Keratinocyte (primary cell): ENCODE measurements around the gene COL21A1. TPM values are rescaled to one million over a fixed set of nuclear protein-coding genes. Genes with fewer than 3 reads are reported as not detected.

Experiments used
- DNase-seq: peaks from one replicate; pipeline ENCODE4 v3.0.0-alpha.2; 2011; ENCODE audit warnings: low read depth, missing footprints, low spot score
- FAIRE-seq: peaks from 2 replicates; lab custom pipeline; 2011; peaks lifted over from hg19 to GRCh38; lab: Jason Lieb, UNC
- H2AFZ ChIP-seq: 2 replicates; pipeline ENCODE4 v1.6.0; 2012; ENCODE audit warnings: low read length, control low read depth, inconsistent platforms; ENCODE audit not compliant: control insufficient read depth
- H3K27ac ChIP-seq: 2 replicates; pipeline ENCODE4 v1.5.1; 2011; ENCODE audit warnings: low read length; ENCODE audit not compliant: control insufficient read depth, insufficient read depth
- H3K27me3 ChIP-seq: 3 replicates; pipeline ENCODE4 v1.6.0; 2011; ENCODE audit warnings: low read length; ENCODE audit not compliant: control insufficient read depth, insufficient read depth; ENCODE audit errors: extremely low read depth
- H3K36me3 ChIP-seq, 2 experiments: 2 replicates in 1 of 2; 3 replicates in 1 of 2; pipeline ENCODE4 v1.5.1; 2011; ENCODE audit warnings: low read length in 2 of 2, mild to moderate bottlenecking in 1 of 2; ENCODE audit not compliant: control insufficient read depth in 2 of 2, insufficient read depth in 2 of 2; ENCODE audit errors: extremely low read depth in 1 of 2
- H3K4me1 ChIP-seq: 3 replicates; pipeline ENCODE4 v1.5.1; 2011; ENCODE audit warnings: low read length; ENCODE audit not compliant: control insufficient read depth, insufficient read depth; ENCODE audit errors: extremely low read depth
- H3K4me2 ChIP-seq: 3 replicates; pipeline ENCODE4 v1.6.0; 2011; ENCODE audit warnings: low read depth, low read length; ENCODE audit not compliant: control insufficient read depth, insufficient read depth; ENCODE audit errors: extremely low read depth
- H3K4me3 ChIP-seq, 3 experiments: fragments of 200-600 bp in 1 of 3; sonication (generic) in 1 of 3; 2 replicates in 2 of 3; 3 replicates in 1 of 3; pipeline ENCODE4 v1.5.1; 2011 to 2016; ENCODE audit warnings: low read length in 3 of 3, mild to moderate bottlenecking in 3 of 3, control low read depth in 2 of 3, inconsistent platforms in 1 of 3, low read depth in 1 of 3, mixed read lengths in 1 of 3, mixed run types in 1 of 3, moderate library complexity in 1 of 3; ENCODE audit not compliant: control insufficient read depth in 2 of 3, insufficient read depth in 2 of 3; ENCODE audit errors: extremely low read depth in 1 of 3
- H3K79me2 ChIP-seq: 2 replicates; pipeline ENCODE4 v1.6.0; 2012; ENCODE audit warnings: low read length; ENCODE audit not compliant: control insufficient read depth, insufficient read depth
- H3K9ac ChIP-seq: 3 replicates; pipeline ENCODE4 v1.6.0; 2011; ENCODE audit warnings: low read length; ENCODE audit not compliant: control insufficient read depth, insufficient read depth; ENCODE audit errors: extremely low read depth
- H3K9me1 ChIP-seq: 3 replicates; pipeline ENCODE4 v1.6.0; 2011; ENCODE audit warnings: low read length; ENCODE audit not compliant: control insufficient read depth, insufficient read depth; ENCODE audit errors: extremely low read depth
- H3K9me3 ChIP-seq: 2 replicates; pipeline ENCODE4 v1.5.1; 2012; ENCODE audit warnings: low read depth, low read length; ENCODE audit not compliant: control insufficient read depth
- H4K20me1 ChIP-seq: 3 replicates; pipeline ENCODE4 v1.6.0; 2011; ENCODE audit warnings: low read length; ENCODE audit not compliant: control insufficient read depth, insufficient read depth; ENCODE audit errors: extremely low read depth
- EZH2 ChIP-seq: IDR thresholded peaks from one replicate; pipeline ENCODE4 v1.6.1; 2012; ENCODE audit warnings: inconsistent platforms, mild to moderate bottlenecking, low read length, moderate library complexity
- dilution Hi-C: fragments of 300-500 bp; cut with MboI; formaldehyde crosslinking; loops from one replicate; pipeline ENCODE4 v1.7.0; 2020; ENCODE audit warnings: low sequenced_read_pairs; ENCODE audit not compliant: extremely low pct_ligation_motif_present
- polyA plus RNA-seq, 5 experiments: library from polyadenylated mRNA; depleted of rRNA in 3 of 5; stranded (reverse) in 3 of 5; stranded (forward) in 1 of 5; unstranded in 1 of 5; fragments of >200 nt; gene quantifications; 1 replicate in 1 of 5; 2 replicates in 3 of 5; 3 replicates in 1 of 5; pipeline versions ENCODE4 v1.2.1 to v1.2.3, GENCODE V29; 2011 to 2012; ENCODE audit warnings: missing spikeins in 2 of 5, low read depth in 1 of 5, low replicate concordance in 1 of 5
- TF ChIP-seq, protein P1 (sequence below), 3 experiments: IDR thresholded peaks in 1 of 3; conservative IDR thresholded peaks in 1 of 3; optimal IDR thresholded peaks in 1 of 3; 2 replicates in 2 of 3; 3 replicates in 1 of 3; pipeline versions ENCODE3 to v1.5.1; 2011; ENCODE audit warnings: low read length in 3 of 3, mild to moderate bottlenecking in 3 of 3, moderate library complexity in 2 of 3, control low read depth in 1 of 3, inconsistent platforms in 1 of 3; ENCODE audit not compliant: insufficient read depth in 2 of 3; ENCODE audit errors: extremely low read depth in 1 of 3

The COL21A1 gene
- polyA plus RNA-seq, 1 donor (not counting 4 experiments of a cell fraction or from before 2014, with no cell fraction given) = 0.16 TPM

DNA sequence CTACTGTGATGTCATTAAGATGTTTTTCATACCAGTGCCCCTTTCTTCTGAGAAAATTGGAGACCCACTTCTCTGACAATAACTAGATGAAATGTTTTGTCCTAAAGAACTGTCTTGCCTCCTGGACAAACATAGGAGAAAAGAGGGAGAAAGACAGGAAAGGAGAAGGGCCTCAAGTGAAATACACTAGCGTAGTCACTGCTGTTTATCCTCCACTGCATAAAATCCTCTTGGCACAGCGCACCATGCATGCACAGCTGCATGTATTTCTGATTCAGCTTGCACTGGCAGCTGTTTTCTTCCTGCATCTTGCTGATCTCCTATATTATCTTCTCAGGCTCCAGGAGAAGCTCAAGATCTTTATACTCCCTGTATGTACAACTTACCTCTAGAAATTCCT lies 214.0 kb downstream of the COL21A1 start:
- Histone ChIP-seq H3K27me3 (no peaks in the 10 kb centered on the region), H3K9ac (no peak overlapping the region), H3K79me2 (no peaks in the 10 kb centered on the region), H3K9me3 (no peaks in the 10 kb centered on the region), H3K4me1 (no peaks in the 10 kb centered on the region), H3K4me2 (no peak overlapping the region), H3K9me1 (no peaks in the 10 kb centered on the region), H3K36me3 (no peaks in the 10 kb centered on the region), H2AFZ (no peak overlapping the region), H3K4me3 (no peak overlapping the region), H3K27ac (no peak overlapping the region), H4K20me1 (no peaks in the 10 kb centered on the region)
- TF ChIP-seq EZH2 = no peak
- TF ChIP-seq, protein P1, sequence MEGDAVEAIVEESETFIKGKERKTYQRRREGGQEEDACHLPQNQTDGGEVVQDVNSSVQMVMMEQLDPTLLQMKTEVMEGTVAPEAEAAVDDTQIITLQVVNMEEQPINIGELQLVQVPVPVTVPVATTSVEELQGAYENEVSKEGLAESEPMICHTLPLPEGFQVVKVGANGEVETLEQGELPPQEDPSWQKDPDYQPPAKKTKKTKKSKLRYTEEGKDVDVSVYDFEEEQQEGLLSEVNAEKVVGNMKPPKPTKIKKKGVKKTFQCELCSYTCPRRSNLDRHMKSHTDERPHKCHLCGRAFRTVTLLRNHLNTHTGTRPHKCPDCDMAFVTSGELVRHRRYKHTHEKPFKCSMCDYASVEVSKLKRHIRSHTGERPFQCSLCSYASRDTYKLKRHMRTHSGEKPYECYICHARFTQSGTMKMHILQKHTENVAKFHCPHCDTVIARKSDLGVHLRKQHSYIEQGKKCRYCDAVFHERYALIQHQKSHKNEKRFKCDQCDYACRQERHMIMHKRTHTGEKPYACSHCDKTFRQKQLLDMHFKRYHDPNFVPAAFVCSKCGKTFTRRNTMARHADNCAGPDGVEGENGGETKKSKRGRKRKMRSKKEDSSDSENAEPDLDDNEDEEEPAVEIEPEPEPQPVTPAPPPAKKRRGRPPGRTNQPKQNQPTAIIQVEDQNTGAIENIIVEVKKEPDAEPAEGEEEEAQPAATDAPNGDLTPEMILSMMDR (optimal IDR thresholded peaks at IDR 0.05 in 1 of 3, IDR thresholded peaks at IDR 0.05 in 1 of 3, conservative IDR thresholded peaks at IDR 0.05 in 1 of 3; ENCODE audit: extremely low read depth in 1 of 3, insufficient read depth in 2 of 3, low read length in 3 of 3) = no peak
- dilution Hi-C loops = no loop called here
- DNase-seq = no peak
- FAIRE-seq = no peak

DNA sequence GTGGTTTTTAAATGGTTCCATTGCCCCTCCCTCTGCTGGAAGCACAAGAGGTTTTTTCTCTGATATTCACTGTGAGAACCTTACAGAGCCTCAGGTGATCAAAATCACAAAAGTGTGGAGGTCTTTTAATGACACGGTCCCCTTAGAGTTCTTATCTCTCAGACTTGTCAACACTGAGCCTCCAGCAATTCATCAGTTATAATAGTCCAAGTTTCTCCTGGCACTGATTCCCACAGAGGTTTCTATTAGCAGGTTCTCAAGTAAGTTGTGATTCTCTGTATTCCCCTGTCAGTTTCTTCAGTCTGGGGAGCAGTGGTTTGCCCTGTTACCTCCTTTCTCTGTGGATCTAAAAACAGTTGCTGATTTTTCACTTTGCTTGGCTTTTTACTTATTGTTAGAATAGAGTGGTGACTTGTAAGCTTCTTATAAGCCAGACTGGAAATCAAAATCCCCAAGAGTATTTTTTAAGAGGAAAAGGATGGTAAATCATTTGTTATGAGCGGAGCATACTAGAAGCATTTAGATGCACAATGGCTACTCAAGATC lies 214.6 kb downstream of the COL21A1 start:
- Histone ChIP-seq H3K36me3 (no peaks in the 10 kb centered on the region), H3K9me1 (no peaks in the 10 kb centered on the region), H3K9ac (no peak overlapping the region), H3K27me3 (no peaks in the 10 kb centered on the region), H3K4me1 (no peaks in the 10 kb centered on the region), H4K20me1 (no peaks in the 10 kb centered on the region), H3K27ac (no peak overlapping the region), H3K4me3 (no peak overlapping the region), H3K79me2 (no peaks in the 10 kb centered on the region), H3K9me3 (no peaks in the 10 kb centered on the region), H3K4me2 (no peak overlapping the region), H2AFZ (no peak overlapping the region)
- TF ChIP-seq EZH2 = no peak
- TF ChIP-seq, protein P1 (optimal IDR thresholded peaks at IDR 0.05 in 1 of 3, IDR thresholded peaks at IDR 0.05 in 1 of 3, conservative IDR thresholded peaks at IDR 0.05 in 1 of 3; ENCODE audit: extremely low read depth in 1 of 3, insufficient read depth in 2 of 3, low read length in 3 of 3) = no peak
- FAIRE-seq (no peak), DNase-seq (no peak)
- dilution Hi-C loops = no loop called here
